HG03460 (cell line): ENCODE data around the gene MYBPH.

Source experiments
- ATAC-seq: cut with Tn5 transposase; IDR thresholded peaks from one replicate; pipeline ENCODE4 v1.9.1; 2021; ENCODE audit not compliant: unreplicated experiment

Gene MYBPH

GRCh38 chr1:203200916-203201315, 25.3 kb upstream of the MYBPH start:
- ATAC-seq = no peak

GRCh38 chr1:203199816-203200571, 24.4 kb upstream of the MYBPH start:
- ATAC-seq = no peak

GRCh38 chr1:203199481-203199815, 23.8 kb upstream of the MYBPH start:
- no peak for ATAC-seq

- no peak for ATAC-seq
Measured at GRCh38 chr1:203199002-203199401, 23.4 kb upstream of the MYBPH start.

- ATAC-seq = no peak
Measured at GRCh38 chr1:203197625-203198024, 22.0 kb upstream of the MYBPH start.

- ATAC-seq = no peak
Measured at GRCh38 chr1:203196371-203196770, 20.7 kb upstream of the MYBPH start.

GRCh38 chr1:203190949-203191348, 15.3 kb upstream of the MYBPH start:
- ATAC-seq = no peak

- ATAC-seq = no peak
Measured at GRCh38 chr1:203189951-203190352, 14.3 kb upstream of the MYBPH start.

- ATAC-seq = no peak
Measured at GRCh38 chr1:203188686-203189232, 13.1 kb upstream of the MYBPH start.

- no peak for ATAC-seq
Measured at GRCh38 chr1:203187689-203188264, 12.2 kb upstream of the MYBPH start.

GRCh38 chr1:203187304-203187685, 11.7 kb upstream of the MYBPH start:
- ATAC-seq = no peak

GRCh38 chr1:203186446-203187303, 11.0 kb upstream of the MYBPH start, which contains the start of gene CHI3L1:
TSS of gene CHI3L1 (minus strand) at chr1:203186704. CDS start at chr1:203186623, 81 bp downstream.
- no peak for ATAC-seq

GRCh38 chr1:203186091-203186445, 10.4 kb upstream of the MYBPH start:
- ATAC-seq = no peak

GRCh38 chr1:203185585-203185984, 10.0 kb upstream of the MYBPH start:
- no peak for ATAC-seq

GRCh38 chr1:203185061-203185461, 9.4 kb upstream of the MYBPH start:
- ATAC-seq = no peak

- ATAC-seq = no peak
Measured at GRCh38 chr1:203184467-203184866, 8.8 kb upstream of the MYBPH start.

GRCh38 chr1:203183828-203184227, 8.2 kb upstream of the MYBPH start:
- ATAC-seq = no peak

- no peak for ATAC-seq
Measured at GRCh38 chr1:203182387-203182953, 6.8 kb upstream of the MYBPH start.

GRCh38 chr1:203181586-203182386, 6.2 kb upstream of the MYBPH start:
- ATAC-seq = no peak

GRCh38 chr1:203180611-203181330, 5.1 kb upstream of the MYBPH start:
- ATAC-seq = no peak
